Suprapubic skin (tissue), 4 donors: ENCODE data around the gene MIA2. TPM values are rescaled to one million over a fixed set of nuclear protein-coding genes. Genes with fewer than 3 reads are reported as not detected.

Experiments used
- DNase-seq, 2 donors: peaks; one replicate each; pipeline ENCODE4 v3.0.0-alpha.2; 2019; ENCODE audit warnings: low spot score in 2 of 2
- H3K27ac ChIP-seq: fragments of 200-600 bp; sonication (generic); one replicate; pipeline ENCODE4 v1.5.1; 2019
- H3K27me3 ChIP-seq: fragments of 200-600 bp; sonication (generic); one replicate; pipeline ENCODE4 v1.5.1; 2019
- H3K36me3 ChIP-seq: fragments of 200-600 bp; sonication (generic); one replicate; pipeline ENCODE4 v1.5.1; 2019
- H3K4me1 ChIP-seq: fragments of 200-600 bp; sonication (generic); one replicate; pipeline ENCODE4 v1.5.1; 2019
- H3K4me3 ChIP-seq: fragments of 200-600 bp; sonication (generic); one replicate; pipeline ENCODE4 v1.5.1; 2019; ENCODE audit warnings: mild to moderate bottlenecking
- H3K9me3 ChIP-seq: fragments of 200-600 bp; sonication (generic); one replicate; pipeline ENCODE4 v1.5.1; 2019
- CTCF ChIP-seq, 2 donors: fragments of 200-600 bp in 1 of 2; fragments of 450-650 bp in 1 of 2; sonication (generic) in 1 of 2; IDR thresholded peaks; one replicate each; pipeline ENCODE4 v1.5.1; 2016 to 2019; ENCODE audit warnings: antibody characterized with exemption in 2 of 2, mild to moderate bottlenecking in 1 of 2, moderate library complexity in 1 of 2
- EP300 ChIP-seq: sonication (generic); formaldehyde crosslinking; IDR thresholded peaks from one replicate; pipeline ENCODE4 v1.6.1; 2017; ENCODE audit warnings: antibody characterized with exemption
- POLR2A ChIP-seq, 2 donors: fragments of 450-650 bp; IDR thresholded peaks; one replicate each; pipeline ENCODE4 v1.6.1; 2017; ENCODE audit warnings: antibody characterized with exemption in 2 of 2, mild to moderate bottlenecking in 2 of 2, moderate library complexity in 2 of 2
- POLR2AphosphoS5 ChIP-seq, 3 donors: sonication (generic); formaldehyde crosslinking; IDR thresholded peaks; one replicate each; pipeline ENCODE4 v1.6.1; 2017; ENCODE audit warnings: antibody characterized with exemption in 3 of 3
- WGBS: methylation state at CpG from one replicate; pipeline ENCODE4 v1.1.5; 2018; 5-methylcytosine and 5-hydroxymethylcytosine counted together
- total RNA-seq, 4 donors: library from RNA; depleted of rRNA; stranded (reverse); fragments of >200 nt; gene quantifications; one replicate each; pipeline ENCODE4 v1.1.0, GENCODE V29; 2016

Gene MIA2
- total RNA-seq, 4 donors from 2014 or later: 15.3 to 19.4 (median 18.0) TPM

GRCh38 chr14:39383741-39384140 is 150.0 kb downstream of the MIA2 start:
- Histone ChIP-seq H3K4me1 (no peaks in the 10 kb centered on the region), H3K9me3 (no peaks in the 10 kb centered on the region), H3K36me3 (no peaks in the 10 kb centered on the region), H3K27ac (no peak overlapping the region), H3K4me3 (no peak overlapping the region), H3K27me3 (no peaks in the 10 kb centered on the region)
- no peak for TF ChIP-seq POLR2A (IDR thresholded peaks at IDR 0.05)
- TF ChIP-seq POLR2AphosphoS5 (IDR thresholded peaks at IDR 0.05): no peak
- no peak for TF ChIP-seq CTCF (IDR thresholded peaks at IDR 0.05)
- no peak for TF ChIP-seq EP300
- no peak for DNase-seq
- 65% methylated on average over 1 of the region's 1 CpG for WGBS

- Histone ChIP-seq H3K9me3 (no peaks in the 10 kb centered on the region), H3K27ac (no peak overlapping the region), H3K36me3 (no peaks in the 10 kb centered on the region), H3K4me1 (no peaks in the 10 kb centered on the region), H3K4me3 (no peak overlapping the region), H3K27me3 (no peaks in the 10 kb centered on the region)
- TF ChIP-seq EP300: no peak
- TF ChIP-seq POLR2A (IDR thresholded peaks at IDR 0.05): no peak
- TF ChIP-seq CTCF (IDR thresholded peaks at IDR 0.05): no peak
- TF ChIP-seq POLR2AphosphoS5 (IDR thresholded peaks at IDR 0.05): no peak
- WGBS: 76% methylated on average over 4 of the region's 4 CpGs
- no peak for DNase-seq
Measured at GRCh38 chr14:39384177-39384576, 150.5 kb downstream of the MIA2 start.

- no peak overlapping the region for H3K27ac ChIP-seq
- no peak for DNase-seq
- no peak overlapping the region for H3K4me3 ChIP-seq
- 36% methylated on average over 1 of the region's 1 CpG for WGBS
- peaks cover 18% of the 10 kb centered on the region for H3K36me3 ChIP-seq
- H3K9me3 ChIP-seq: no peaks in the 10 kb centered on the region
- no peaks in the 10 kb centered on the region for H3K27me3 ChIP-seq
- no peaks in the 10 kb centered on the region for H3K4me1 ChIP-seq
- no peak for TF ChIP-seq POLR2A (IDR thresholded peaks at IDR 0.05)
- no peak for TF ChIP-seq EP300
- TF ChIP-seq POLR2AphosphoS5 (IDR thresholded peaks at IDR 0.05): no peak
- TF ChIP-seq CTCF (IDR thresholded peaks at IDR 0.05): no peak
Measured at GRCh38 chr14:39393289-39393688, 159.6 kb downstream of the MIA2 start.

GRCh38 chr14:39395555-39396254 is 162.0 kb downstream of the MIA2 start:
- WGBS: 79% methylated on average over 4 of the region's 4 CpGs
- no peak for DNase-seq
- TF ChIP-seq POLR2AphosphoS5 (IDR thresholded peaks at IDR 0.05) (no peak), CTCF (IDR thresholded peaks at IDR 0.05) (no peak), POLR2A (IDR thresholded peaks at IDR 0.05) (no peak), EP300 (no peak)
- H3K4me1 ChIP-seq: no peaks in the 10 kb centered on the region
- H3K27me3 ChIP-seq: no peaks in the 10 kb centered on the region
- no peaks in the 10 kb centered on the region for H3K9me3 ChIP-seq
- no peak overlapping the region for H3K4me3 ChIP-seq
- H3K27ac ChIP-seq: no peak overlapping the region
- H3K36me3 ChIP-seq: peaks cover 35% of the 10 kb centered on the region

- TF ChIP-seq POLR2AphosphoS5 (IDR thresholded peaks at IDR 0.05): no peak
- TF ChIP-seq EP300: no peak
- no peak for DNase-seq
- Histone ChIP-seq H3K36me3 (peaks cover 42% of the 10 kb centered on the region), H3K27me3 (no peaks in the 10 kb centered on the region), H3K27ac (no peak overlapping the region), H3K4me3 (no peak overlapping the region), H3K9me3 (no peaks in the 10 kb centered on the region), H3K4me1 (no peaks in the 10 kb centered on the region)
Measured at GRCh38 chr14:39396448-39396847, 162.7 kb downstream of the MIA2 start.

GRCh38 chr14:39398382-39398781 is 164.7 kb downstream of the MIA2 start:
- Histone ChIP-seq H3K36me3 (peaks cover 44% of the 10 kb centered on the region), H3K27ac (no peak overlapping the region), H3K27me3 (no peaks in the 10 kb centered on the region), H3K9me3 (no peaks in the 10 kb centered on the region), H3K4me1 (no peaks in the 10 kb centered on the region), H3K4me3 (no peak overlapping the region)
- TF ChIP-seq EP300 (no peak), CTCF (IDR thresholded peaks at IDR 0.05) (no peak), POLR2A (IDR thresholded peaks at IDR 0.05) (no peak), POLR2AphosphoS5 (IDR thresholded peaks at IDR 0.05) (no peak)
- 84% methylated on average over 6 of the region's 6 CpGs for WGBS
- DNase-seq: no peak
